GM12872 (cell line): ENCODE results near the gene MYO5A.

Experiments used
- CTCF ChIP-seq: IDR thresholded peaks from 3 replicates; pipeline ENCODE4 v1.5.1; 2011; ENCODE audit warnings: low read depth, mild to moderate bottlenecking, low read length, moderate library complexity; ENCODE audit not compliant: insufficient read depth

The MYO5A gene

GRCh38 chr15:52481915-52482314 is 46.8 kb downstream of the MYO5A start:
- TF ChIP-seq CTCF = no peak

GRCh38 chr15:52480990-52481389 is 47.7 kb downstream of the MYO5A start:
- no peak for TF ChIP-seq CTCF

- TF ChIP-seq CTCF = no peak
Measured at GRCh38 chr15:52466716-52467115, 62.0 kb downstream of the MYO5A start.

GRCh38 chr15:52466134-52466701 is 62.5 kb downstream of the MYO5A start:
- peak; percentile 71 for TF ChIP-seq CTCF

GRCh38 chr15:52464478-52464877 is 64.2 kb downstream of the MYO5A start:
- no peak for TF ChIP-seq CTCF

GRCh38 chr15:52464040-52464439 is 64.6 kb downstream of the MYO5A start:
- TF ChIP-seq CTCF = no peak

- peak; percentile 32; the same call in 2 of the 3 replicates for TF ChIP-seq CTCF
Measured at GRCh38 chr15:52463638-52464037, 65.0 kb downstream of the MYO5A start.
